PC-3 (cell line): ENCODE results near the gene NEDD4.

Experiments used
- EZH2 ChIP-seq: fragments of 300-600 bp; sonication (generic); IDR thresholded peaks from one replicate; pipeline ENCODE4 v1.6.1; 2017; ENCODE audit warnings: antibody characterized with exemption, mild to moderate bottlenecking, low read length; ENCODE audit not compliant: unreplicated experiment
- TF ChIP-seq, protein P1 (sequence below): fragments of 300-600 bp; sonication (generic); conservative IDR thresholded peaks from 2 replicates; pipeline ENCODE4 v1.5.1; 2017; ENCODE audit warnings: antibody characterized with exemption, low read depth, mild to moderate bottlenecking, low read length

GRCh38 chr15:55894399-55894965 lies 98.9 kb downstream of the NEDD4 start:
- TF ChIP-seq, protein P1, sequence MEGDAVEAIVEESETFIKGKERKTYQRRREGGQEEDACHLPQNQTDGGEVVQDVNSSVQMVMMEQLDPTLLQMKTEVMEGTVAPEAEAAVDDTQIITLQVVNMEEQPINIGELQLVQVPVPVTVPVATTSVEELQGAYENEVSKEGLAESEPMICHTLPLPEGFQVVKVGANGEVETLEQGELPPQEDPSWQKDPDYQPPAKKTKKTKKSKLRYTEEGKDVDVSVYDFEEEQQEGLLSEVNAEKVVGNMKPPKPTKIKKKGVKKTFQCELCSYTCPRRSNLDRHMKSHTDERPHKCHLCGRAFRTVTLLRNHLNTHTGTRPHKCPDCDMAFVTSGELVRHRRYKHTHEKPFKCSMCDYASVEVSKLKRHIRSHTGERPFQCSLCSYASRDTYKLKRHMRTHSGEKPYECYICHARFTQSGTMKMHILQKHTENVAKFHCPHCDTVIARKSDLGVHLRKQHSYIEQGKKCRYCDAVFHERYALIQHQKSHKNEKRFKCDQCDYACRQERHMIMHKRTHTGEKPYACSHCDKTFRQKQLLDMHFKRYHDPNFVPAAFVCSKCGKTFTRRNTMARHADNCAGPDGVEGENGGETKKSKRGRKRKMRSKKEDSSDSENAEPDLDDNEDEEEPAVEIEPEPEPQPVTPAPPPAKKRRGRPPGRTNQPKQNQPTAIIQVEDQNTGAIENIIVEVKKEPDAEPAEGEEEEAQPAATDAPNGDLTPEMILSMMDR = no peak
- TF ChIP-seq EZH2 = no peak
